Naive B cell (primary cell): ENCODE data around the gene IL18. TPM values are rescaled to one million over a fixed set of nuclear protein-coding genes. Genes with fewer than 3 reads are reported as not detected.

Experiments
- ATAC-seq, 2 donors: fragments of 150-1000 bp; cut with Tn5 transposase; 2 replicates each; pipeline ENCODE4 v1.10.0; 2021; ENCODE audit warnings: low read depth in 2 of 2, mild to moderate bottlenecking in 2 of 2, moderate library complexity in 2 of 2
- DNase-seq: peaks from one replicate; pipeline ENCODE4 v3.0.0; 2022
- H3K27ac Mint-ChIP-seq, 6 donors: one replicate each; pipeline ENCODE4 v1.8.0; 2020 to 2022; ENCODE audit warnings: mild to moderate bottlenecking in 6 of 6, mixed read lengths in 6 of 6, moderate library complexity in 5 of 6, inconsistent platforms in 2 of 6
- H3K27me3 Mint-ChIP-seq, 3 donors: one replicate each; pipeline ENCODE4 v1.8.0; 2021 to 2022; ENCODE audit warnings: mixed read lengths in 3 of 3, mild to moderate bottlenecking in 1 of 3
- H3K36me3 Mint-ChIP-seq, 2 donors: one replicate each; pipeline ENCODE4 v1.8.0; 2020 to 2022; ENCODE audit warnings: mixed read lengths in 2 of 2, inconsistent platforms in 1 of 2, mild to moderate bottlenecking in 1 of 2
- H3K4me1 Mint-ChIP-seq, 3 donors: one replicate each; pipeline ENCODE4 v1.8.0; 2020 to 2022; ENCODE audit warnings: mixed read lengths in 3 of 3, inconsistent platforms in 1 of 3, mild to moderate bottlenecking in 1 of 3, moderate library complexity in 1 of 3
- H3K4me3 Mint-ChIP-seq, 8 donors: one replicate each; pipeline ENCODE4 v1.8.0; 2020 to 2022; ENCODE audit warnings: mild to moderate bottlenecking in 8 of 8, mixed read lengths in 8 of 8, moderate library complexity in 8 of 8, inconsistent platforms in 2 of 8
- H3K9me3 Mint-ChIP-seq, 7 donors: one replicate each; pipeline ENCODE4 v1.8.0; 2020 to 2022; ENCODE audit warnings: mixed read lengths in 7 of 7, mild to moderate bottlenecking in 5 of 7, inconsistent platforms in 2 of 7, moderate library complexity in 1 of 7
- polyA plus RNA-seq, 6 donors: library from polyadenylated mRNA; unstranded; fragments of 300-500 nt; fragmentation: Illumina TruSeq; gene quantifications; one replicate each; pipeline ENCODE4 v1.2.3, GENCODE V29; 2021; ENCODE audit warnings: low read depth in 6 of 6

Gene IL18
- polyA plus RNA-seq, 6 donors from 2014 or later: 0.48 to 1.7 (median 1.1) TPM; not detected in 2

DNA sequence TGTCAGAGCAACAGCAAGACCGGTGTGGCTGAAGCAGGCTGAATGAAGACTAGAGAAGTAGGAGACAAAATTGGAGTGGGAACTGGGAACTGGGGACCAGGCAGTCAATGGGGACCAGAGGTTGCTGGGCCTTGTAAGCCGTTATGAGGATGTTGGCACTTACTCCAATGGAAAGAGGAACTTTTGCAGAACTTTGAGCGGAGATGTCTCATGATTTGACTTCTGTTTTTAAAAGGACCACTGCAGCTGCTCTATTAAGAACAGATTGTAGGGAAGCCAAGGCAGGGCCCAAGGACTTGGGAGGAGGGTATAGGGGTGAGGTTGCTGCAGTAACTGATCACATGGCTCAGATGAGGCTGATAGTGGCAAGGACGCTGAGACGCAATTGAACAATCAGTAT is 34.2 kb downstream of the IL18 start:
- Mint-ChIP-seq H3K4me1 (peaks cover 0 to 6% (median 0%) of the 10 kb centered on the region in 3 donors), H3K27ac (no peak overlapping the region), H3K4me3 (no peak overlapping the region), H3K9me3 (no peaks in the 10 kb centered on the region), H3K36me3 (peaks cover 6 to 8% of the 10 kb centered on the region in 2 donors), H3K27me3 (no peaks in the 10 kb centered on the region)
- ATAC-seq: no peak
- no peak for DNase-seq

DNA sequence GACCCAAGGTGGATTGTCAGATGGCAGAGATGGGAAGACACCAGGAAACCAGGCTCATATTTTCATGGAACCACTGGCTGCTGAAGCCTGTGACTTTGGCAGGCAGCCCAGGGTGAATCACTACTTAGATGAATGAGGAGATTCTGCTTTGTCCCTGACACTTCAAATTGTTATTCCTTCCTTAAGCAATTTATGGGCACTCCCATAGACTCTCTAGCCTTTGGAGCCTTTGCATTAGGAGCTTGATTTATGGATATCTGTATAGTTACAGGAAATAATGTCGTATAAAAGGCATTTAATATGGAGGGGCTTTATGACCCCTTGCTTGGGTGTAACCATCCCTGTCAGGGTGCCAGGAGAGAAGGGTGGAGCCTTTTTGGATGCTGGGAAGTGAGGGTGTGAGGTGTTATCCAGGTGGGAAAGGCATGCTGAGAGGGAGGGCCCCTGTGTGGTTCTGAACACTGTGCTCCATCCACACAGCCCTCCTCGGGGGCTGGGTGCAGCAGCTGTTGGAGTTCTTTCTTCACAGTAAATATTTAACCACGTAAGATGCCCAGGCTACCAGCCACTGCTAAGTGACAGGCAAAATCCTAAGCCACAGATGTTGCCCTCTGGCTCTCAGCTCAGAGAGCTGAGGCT is 35.3 kb downstream of the IL18 start:
- no peak for DNase-seq
- no peaks in the 10 kb centered on the region for H3K9me3 Mint-ChIP-seq
- H3K27ac Mint-ChIP-seq: peak overlapping the region in 1 of 6 donors; percentile 59
- H3K36me3 Mint-ChIP-seq: peaks cover 0 to 8% of the 10 kb centered on the region in 2 donors
- H3K27me3 Mint-ChIP-seq: no peaks in the 10 kb centered on the region
- peaks cover 0 to 6% (median 0%) of the 10 kb centered on the region in 3 donors for H3K4me1 Mint-ChIP-seq
- no peak overlapping the region for H3K4me3 Mint-ChIP-seq
- no peak for ATAC-seq

DNA sequence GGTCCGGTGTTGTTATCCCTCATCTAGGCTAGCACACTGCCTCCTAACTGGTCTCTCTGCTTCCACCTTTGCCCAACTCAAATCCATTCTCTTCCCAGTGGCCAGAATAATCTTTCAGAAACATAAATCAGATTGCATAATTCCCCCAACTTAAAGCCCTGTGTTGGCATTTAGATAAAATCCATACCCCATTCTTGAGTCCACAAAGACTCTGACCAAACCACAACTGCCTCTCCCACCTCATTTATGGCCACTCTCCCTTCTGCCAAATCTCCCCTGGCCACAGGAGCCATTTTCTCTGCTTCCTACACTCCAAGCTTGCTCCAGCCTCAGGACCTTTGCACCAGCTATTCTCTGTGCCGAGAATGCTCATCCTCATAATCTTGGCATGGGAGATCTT is 36.8 kb downstream of the IL18 start:
- Mint-ChIP-seq H3K36me3 (peaks cover 0 to 8% of the 10 kb centered on the region in 2 donors), H3K4me1 (peaks cover 0 to 6% (median 0%) of the 10 kb centered on the region in 3 donors), H3K27me3 (no peaks in the 10 kb centered on the region), H3K4me3 (peak overlapping the region in 1 of 8 donors; percentile 23), H3K9me3 (no peaks in the 10 kb centered on the region), H3K27ac (no peak overlapping the region)
- no peak for ATAC-seq
- no peak for DNase-seq

GRCh38 chr11:112123129-112123528 is 40.8 kb downstream of the IL18 start:
- H3K4me1 Mint-ChIP-seq: peaks cover 0 to 9% (median 7%) of the 10 kb centered on the region in 3 donors
- no peak overlapping the region for H3K27ac Mint-ChIP-seq
- H3K36me3 Mint-ChIP-seq: peaks cover 0 to 13% of the 10 kb centered on the region in 2 donors
- ATAC-seq: no peak
- no peaks in the 10 kb centered on the region for H3K27me3 Mint-ChIP-seq
- H3K9me3 Mint-ChIP-seq: no peaks in the 10 kb centered on the region
- no peak for DNase-seq
- no peak overlapping the region for H3K4me3 Mint-ChIP-seq

DNA sequence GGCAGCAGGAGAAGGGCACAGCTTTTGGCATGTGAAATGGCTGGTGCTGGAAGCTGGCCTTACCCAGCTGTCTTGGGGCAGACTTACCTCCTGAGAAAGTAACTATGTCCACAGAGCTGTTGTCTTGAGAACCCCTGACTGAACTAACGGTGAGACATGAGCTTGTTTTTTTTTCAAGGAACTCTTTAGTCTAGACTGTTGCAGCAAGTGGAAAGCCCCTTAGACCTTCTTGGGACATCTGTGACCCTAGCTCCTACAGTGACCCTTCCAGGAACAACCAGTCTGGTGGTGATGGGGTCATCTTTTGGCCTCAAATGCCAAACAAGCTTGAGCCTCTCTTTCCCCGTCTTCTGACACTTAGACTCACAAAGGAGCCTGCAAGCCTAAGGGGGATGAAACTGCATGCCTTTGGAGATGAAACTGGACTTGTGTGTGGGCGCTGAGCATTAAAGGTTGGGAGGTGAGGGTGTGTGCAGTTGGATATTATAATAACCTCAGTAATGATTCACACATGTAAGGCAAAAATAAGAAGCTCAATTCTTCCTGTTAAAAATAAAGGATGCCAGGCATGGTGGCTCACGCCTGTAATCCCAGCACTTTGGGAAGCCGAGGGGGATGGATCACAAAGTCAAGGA is 41.8 kb downstream of the IL18 start:
- H3K27me3 Mint-ChIP-seq: no peaks in the 10 kb centered on the region
- H3K36me3 Mint-ChIP-seq: peaks cover 0 to 10% of the 10 kb centered on the region in 2 donors
- H3K27ac Mint-ChIP-seq: peak overlapping the region in 1 of 6 donors; percentile 47
- DNase-seq (no peak), ATAC-seq (no peak)
- H3K9me3 Mint-ChIP-seq: no peaks in the 10 kb centered on the region
- peak overlapping the region in 1 of 8 donors; percentile 49 for H3K4me3 Mint-ChIP-seq
- peaks cover 0 to 9% (median 7%) of the 10 kb centered on the region in 3 donors for H3K4me1 Mint-ChIP-seq

DNA sequence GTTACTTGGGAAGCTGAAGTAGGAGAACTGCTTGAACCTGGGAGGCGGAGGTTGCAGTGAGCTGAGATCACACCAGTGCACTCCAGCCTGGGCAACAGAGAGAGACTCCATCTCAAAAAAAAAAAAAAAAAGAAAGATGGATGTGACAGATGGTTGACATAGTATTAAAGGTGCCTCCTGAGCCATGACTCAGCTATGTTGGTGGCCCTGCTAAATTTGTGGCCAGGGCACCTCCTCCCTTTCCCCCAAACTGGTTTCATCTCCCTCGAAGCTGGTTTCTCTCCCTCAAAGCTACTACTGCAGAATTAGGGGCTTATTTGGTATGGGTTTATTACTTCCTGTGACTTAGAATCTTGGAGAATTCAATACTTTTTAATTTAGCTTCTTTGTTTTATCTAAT is 45.7 kb downstream of the IL18 start:
- Mint-ChIP-seq H3K4me1 (peaks cover 4 to 14% (median 7%) of the 10 kb centered on the region in 3 donors), H3K4me3 (no peak overlapping the region), H3K27me3 (no peaks in the 10 kb centered on the region), H3K9me3 (no peaks in the 10 kb centered on the region), H3K36me3 (peaks cover 0 to 5% of the 10 kb centered on the region in 2 donors), H3K27ac (no peak overlapping the region)
- DNase-seq (no peak), ATAC-seq (no peak)

- no peak overlapping the region for H3K4me3 Mint-ChIP-seq
- peaks cover 0 to 2% (median 0%) of the 10 kb centered on the region in 7 donors for H3K9me3 Mint-ChIP-seq
- H3K27ac Mint-ChIP-seq: no peak overlapping the region
- DNase-seq (no peak), ATAC-seq (no peak)
- H3K36me3 Mint-ChIP-seq: peaks cover 0 to 3% of the 10 kb centered on the region in 2 donors
- no peaks in the 10 kb centered on the region for H3K27me3 Mint-ChIP-seq
- peaks cover 4 to 9% (median 4%) of the 10 kb centered on the region in 3 donors for H3K4me1 Mint-ChIP-seq
Measured at GRCh38 chr11:112115386-112115785, 48.5 kb downstream of the IL18 start.

DNA sequence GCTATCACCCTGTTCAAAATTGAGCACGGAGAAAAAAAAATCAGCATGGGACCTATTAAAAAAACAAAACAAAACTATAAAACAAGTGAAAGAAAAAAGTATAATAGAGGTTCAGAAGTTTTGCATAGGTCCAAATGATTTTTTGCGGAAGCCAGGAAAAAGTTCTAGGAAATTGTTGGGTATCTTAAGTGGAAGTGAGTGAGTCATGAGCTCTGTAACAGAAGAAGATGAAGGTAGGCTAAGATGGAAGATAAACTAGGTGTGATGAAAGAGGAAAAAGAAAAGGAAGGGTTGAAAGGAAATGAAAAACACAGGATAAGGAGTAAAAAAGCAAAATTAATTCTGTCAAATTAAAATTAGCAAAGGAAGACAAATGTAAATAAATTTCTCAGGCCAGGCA is 49.4 kb downstream of the IL18 start:
- DNase-seq: no peak

DNA sequence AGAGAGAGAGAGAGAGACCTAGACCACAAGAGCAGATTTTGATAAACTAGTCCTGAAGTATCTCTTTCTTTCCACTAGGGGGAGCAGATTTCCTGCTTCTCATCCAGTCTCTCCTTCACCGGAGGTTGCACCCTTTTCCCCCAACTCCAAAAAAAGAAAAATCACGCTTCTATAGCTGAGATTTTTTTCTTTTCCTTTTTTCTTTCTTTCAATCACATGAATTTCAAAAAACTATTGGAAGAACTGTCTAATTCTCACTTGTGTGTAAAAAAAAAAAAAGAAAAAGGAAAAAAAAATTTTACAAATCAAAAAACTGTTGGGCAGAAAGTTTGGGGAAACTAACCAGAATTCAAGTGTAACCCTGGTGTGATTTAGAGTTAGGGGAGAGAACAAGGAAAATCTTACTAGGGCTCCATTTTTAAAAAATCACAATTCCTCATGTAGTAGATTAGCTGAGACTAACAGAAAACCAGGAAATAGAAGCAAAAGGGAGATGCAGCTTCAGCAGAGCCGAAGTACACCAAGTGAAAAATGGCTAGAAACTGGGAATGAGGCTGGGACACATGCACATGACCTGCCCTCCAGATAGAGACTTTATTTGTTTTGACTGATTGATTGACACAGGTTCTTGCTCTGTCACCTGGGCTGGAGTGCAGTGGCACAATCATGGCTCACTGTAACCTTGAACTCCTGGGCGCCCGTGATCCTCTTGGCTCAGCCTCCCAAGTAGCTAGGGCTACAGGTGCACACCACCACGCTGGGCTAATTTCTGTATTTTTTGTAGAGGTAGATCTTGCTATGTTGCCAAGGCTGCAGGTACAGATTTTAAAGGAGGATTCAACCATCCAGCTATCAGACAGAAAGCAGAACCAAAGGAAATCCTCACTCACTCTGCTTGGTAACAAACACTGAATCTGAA is 50.1 kb downstream of the IL18 start:
- peaks cover 0 to 3% (median 0%) of the 10 kb centered on the region in 7 donors for H3K9me3 Mint-ChIP-seq
- H3K4me3 Mint-ChIP-seq: peak overlapping the region in 1 of 8 donors; percentile 4
- H3K27ac Mint-ChIP-seq: peak overlapping the region in 2 of 6 donors; percentile 24 to 37
- ATAC-seq (peak; percentile 46 to 57), DNase-seq (peak; percentile 35)
- H3K36me3 Mint-ChIP-seq: no peaks in the 10 kb centered on the region
- H3K27me3 Mint-ChIP-seq: no peaks in the 10 kb centered on the region
- H3K4me1 Mint-ChIP-seq: peaks cover 0 to 5% (median 4%) of the 10 kb centered on the region in 3 donors

More for the DNA sequence above, 49.4 kb downstream of the IL18 start:
- ATAC-seq: no peak
- no peak overlapping the region for H3K4me3 Mint-ChIP-seq
- no peak overlapping the region for H3K27ac Mint-ChIP-seq
- peaks cover 0 to 3% (median 0%) of the 10 kb centered on the region in 7 donors for H3K9me3 Mint-ChIP-seq
- H3K36me3 Mint-ChIP-seq: no peaks in the 10 kb centered on the region
- H3K27me3 Mint-ChIP-seq: no peaks in the 10 kb centered on the region
- H3K4me1 Mint-ChIP-seq: peaks cover 0 to 5% (median 4%) of the 10 kb centered on the region in 3 donors

DNA sequence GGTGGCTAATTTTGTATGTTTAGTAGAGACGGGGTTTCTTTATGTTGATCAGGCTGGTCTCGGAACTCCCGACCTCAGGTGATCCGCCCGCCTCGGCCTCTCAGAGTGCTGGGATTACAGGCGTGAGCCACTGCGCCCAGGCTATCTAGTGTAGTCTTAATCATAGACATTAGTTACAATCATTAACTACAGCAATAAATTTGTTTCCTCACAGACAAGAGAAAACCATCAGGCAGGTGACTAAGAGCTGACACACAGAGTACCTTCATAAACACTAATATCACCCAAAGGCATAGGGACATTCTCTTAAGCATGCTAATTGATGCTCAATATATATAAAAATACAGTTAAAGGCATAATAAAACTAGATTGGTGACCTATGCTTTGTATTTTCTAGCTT is 57.8 kb downstream of the IL18 start:
- no peak overlapping the region for H3K4me3 Mint-ChIP-seq
- DNase-seq (no peak), ATAC-seq (no peak)
- H3K9me3 Mint-ChIP-seq: peaks cover 0 to 3% (median 0%) of the 10 kb centered on the region in 7 donors
- no peaks in the 10 kb centered on the region for H3K4me1 Mint-ChIP-seq
- no peaks in the 10 kb centered on the region for H3K36me3 Mint-ChIP-seq
- H3K27me3 Mint-ChIP-seq: no peaks in the 10 kb centered on the region
- H3K27ac Mint-ChIP-seq: peak overlapping the region in 1 of 6 donors; percentile 49

DNA sequence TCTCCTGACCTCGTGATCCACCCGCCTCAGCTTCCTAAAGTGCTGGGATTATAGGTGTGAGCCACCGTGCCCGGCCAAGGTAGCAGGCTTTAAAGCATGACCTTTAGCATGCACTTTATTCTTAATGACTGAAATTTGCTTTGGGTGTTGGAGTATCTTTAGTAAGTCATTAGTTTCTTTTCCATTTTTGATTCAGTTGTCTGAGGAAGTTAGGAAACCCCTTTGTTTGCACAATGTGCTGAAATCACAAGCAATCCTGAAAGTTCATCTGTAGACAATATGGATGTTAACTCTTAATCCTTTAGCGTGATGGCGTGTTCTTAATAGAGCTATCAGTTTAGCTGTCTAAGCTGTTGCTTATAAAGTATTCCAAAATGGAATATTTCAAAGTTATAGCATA is 60.4 kb downstream of the IL18 start:
- H3K27ac Mint-ChIP-seq: no peak overlapping the region

GRCh38 chr11:112100462-112100861 is 63.4 kb downstream of the IL18 start:
- Mint-ChIP-seq H3K27me3 (no peaks in the 10 kb centered on the region), H3K4me1 (peaks cover 0 to 4% (median 0%) of the 10 kb centered on the region in 3 donors), H3K4me3 (no peak overlapping the region), H3K9me3 (no peaks in the 10 kb centered on the region), H3K36me3 (peaks cover 10 to 18% of the 10 kb centered on the region in 2 donors), H3K27ac (no peak overlapping the region)
- DNase-seq (no peak), ATAC-seq (no peak)

More for the DNA sequence above, 60.4 kb downstream of the IL18 start:
- ATAC-seq (no peak), DNase-seq (no peak)
- Mint-ChIP-seq H3K36me3 (no peaks in the 10 kb centered on the region), H3K4me3 (no peak overlapping the region), H3K4me1 (no peaks in the 10 kb centered on the region), H3K27me3 (no peaks in the 10 kb centered on the region), H3K9me3 (no peaks in the 10 kb centered on the region)
